ENCODE measurements around the gene SLIT3.

DNA sequence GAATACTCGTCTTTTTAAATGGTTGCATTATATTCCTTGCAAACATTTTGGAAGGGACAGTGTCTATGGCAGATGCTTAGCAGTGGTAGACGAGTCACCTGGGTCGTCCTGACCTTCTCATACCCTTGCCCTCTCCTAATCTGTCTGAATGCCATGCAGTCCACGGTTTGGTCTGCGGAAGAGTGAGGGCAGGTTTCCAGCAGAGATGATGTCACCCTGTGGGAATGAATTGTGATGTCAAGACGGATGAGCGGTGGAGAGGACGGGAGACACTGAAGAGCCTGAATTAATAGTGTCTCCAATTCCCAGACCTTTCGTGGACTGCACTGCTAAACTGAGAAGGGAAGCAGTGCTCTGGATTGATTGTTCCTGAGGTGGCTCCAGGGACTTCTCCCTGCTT, 392.7 kb downstream of the SLIT3 start:
- TF ChIP-seq CTCF (IDR thresholded peaks at IDR 0.05; ENCODE audit: low read depth, low read length) (no peak), EZH2phosphoT487 (IDR thresholded peaks at IDR 0.05; ENCODE audit: low read depth) (no peak)
